K562 (cell line): ENCODE measurements around the gene ZSWIM4.

Experiments
- BCL6 ChIP-seq: fragments of 250-450 bp; sonication (Bioruptor Pico); IDR thresholded peaks from 2 replicates; pipeline ENCODE4 v1.4.0; 2020
- BRF1 ChIP-seq: IDR thresholded peaks from 3 replicates; pipeline ENCODE4 v1.6.1; 2011; ENCODE audit warnings: borderline replicate concordance, mild to moderate bottlenecking; ENCODE audit not compliant: insufficient read length; ENCODE audit errors: extremely low read depth
- CREB5 ChIP-seq: fragments of 250-450 bp; sonication (Bioruptor Pico); IDR thresholded peaks from 2 replicates; pipeline ENCODE4 v1.5.0; 2020; ENCODE audit warnings: mild to moderate bottlenecking
- CSDE1 ChIP-seq, 2 experiments: fragments of 450-650 bp; IDR thresholded peaks; 2 replicates each; pipeline ENCODE4 v1.6.1; 2016; ENCODE audit warnings: mild to moderate bottlenecking in 1 of 2
- CTCF ChIP-seq, 3 experiments: IDR thresholded peaks in 2 of 3; conservative IDR thresholded peaks in 1 of 3; 2 replicates each; pipeline ENCODE4 v1.5.1; 2011 to 2012; ENCODE audit warnings: low read length in 3 of 3, mild to moderate bottlenecking in 3 of 3, control low read depth in 2 of 3, improper control_type of control experiment in 1 of 3, inconsistent platforms in 1 of 3, low read depth in 1 of 3, mixed read lengths in 1 of 3, moderate library complexity in 1 of 3; ENCODE audit not compliant: insufficient read depth in 2 of 3
- EGR1 ChIP-seq: fragments of 450-650 bp; conservative IDR thresholded peaks from 2 replicates; pipeline ENCODE4 v1.6.1; 2017; ENCODE audit warnings: mild to moderate bottlenecking
- EZH2 ChIP-seq: IDR thresholded peaks from 2 replicates; pipeline ENCODE4 v1.6.1; 2012; ENCODE audit warnings: low read depth, mild to moderate bottlenecking, inconsistent platforms, low read length, borderline replicate concordance
- HNRNPLL ChIP-seq: fragments of 200-400 bp; formaldehyde crosslinking; IDR thresholded peaks from 2 replicates; pipeline ENCODE4 v1.6.1; 2017; ENCODE audit warnings: low read length, low read depth, mild to moderate bottlenecking; ENCODE audit not compliant: poor library complexity, severe bottlenecking
- HOXB6 ChIP-seq: fragments of 250-450 bp; sonication (Bioruptor Pico); IDR thresholded peaks from 2 replicates; pipeline ENCODE4 v1.5.1; 2022; ENCODE audit warnings: mild to moderate bottlenecking, borderline replicate concordance
- MAFG ChIP-seq: fragments of 450-650 bp; conservative IDR thresholded peaks from 2 replicates; pipeline ENCODE4 v1.6.1; 2016; ENCODE audit warnings: missing genetic modification characterization, missing compliant biosample characterization
- REST ChIP-seq, 2 experiments: fragments of 450-650 bp; formaldehyde crosslinking in 1 of 2; IDR thresholded peaks; 2 replicates each; pipeline versions ENCODE4 v1.4.0 to v1.6.1; 2014 to 2020; ENCODE audit warnings: mild to moderate bottlenecking in 2 of 2, borderline replicate concordance in 1 of 2, low read depth in 1 of 2
- ZBTB7A ChIP-seq: IDR thresholded peaks from 2 replicates; pipeline ENCODE4 v1.6.1; 2011; ENCODE audit warnings: low read depth, mild to moderate bottlenecking, low read length, moderate library complexity, borderline replicate concordance; ENCODE audit not compliant: control insufficient read depth
- ZNF124 ChIP-seq: sonication (generic); formaldehyde crosslinking; IDR thresholded peaks from 2 replicates; pipeline ENCODE4 v1.8.1; 2022; ENCODE audit warnings: missing genetic modification reagents

- no peak for TF ChIP-seq EZH2
- TF ChIP-seq REST (IDR thresholded peaks at IDR 0.05; ENCODE audit: borderline replicate concordance): no peak
- no peak for TF ChIP-seq REST (CRISPR knock-in tag; IDR thresholded peaks at IDR 0.05; ENCODE audit: low read depth)
- TF ChIP-seq CSDE1 (IDR thresholded peaks at IDR 0.05): no peak
- no peak for TF ChIP-seq CTCF (IDR thresholded peaks at IDR 0.05 in 2 of 3, conservative IDR thresholded peaks at IDR 0.05 in 1 of 3; ENCODE audit: insufficient read depth in 2 of 3, low read depth in 1 of 3, low read length in 3 of 3)
- TF ChIP-seq BCL6: no peak
- TF ChIP-seq HOXB6 (CRISPR knock-in tag): no peak
- no peak for TF ChIP-seq BRF1
- TF ChIP-seq ZBTB7A: 0 out of 2 replicates have a peak, but pooled peaks have one; percentile 21
- TF ChIP-seq HNRNPLL: no peak
- TF ChIP-seq ZNF124 (CRISPR knock-in tag): no peak
- TF ChIP-seq MAFG: no peak
- no peak for TF ChIP-seq CREB5 (CRISPR knock-in tag)
- no peak for TF ChIP-seq EGR1
Observed at GRCh38 chr19:13831537-13832467, 36.6 kb downstream of the ZSWIM4 start.
